GM12878 (cell line): ENCODE measurements around the gene THSD8. TPM values are rescaled to one million over a fixed set of nuclear protein-coding genes. Genes with fewer than 3 reads are reported as not detected.

Experiments
- BCL11A ChIP-seq: IDR thresholded peaks from 2 replicates; pipeline ENCODE4 v1.6.1; 2011; ENCODE audit warnings: low read depth, low read length
- CREB1 ChIP-seq: IDR thresholded peaks from 2 replicates; pipeline ENCODE4 v1.6.1; 2012; ENCODE audit warnings: low read depth, mild to moderate bottlenecking, inconsistent platforms
- DPF2 ChIP-seq: fragments of 450-650 bp; IDR thresholded peaks from 2 replicates; pipeline ENCODE4 v1.6.1; 2017; ENCODE audit warnings: mild to moderate bottlenecking
- HCFC1 ChIP-seq: fragments of 150-350 bp; IDR thresholded peaks from 2 replicates; pipeline ENCODE4 v1.6.1; 2014; ENCODE audit warnings: low read length
- JUND ChIP-seq: IDR thresholded peaks from 2 replicates; pipeline ENCODE4 v1.6.1; 2012; ENCODE audit warnings: low read depth, mild to moderate bottlenecking, low read length, improper control_type of control experiment, moderate library complexity
- NFIC ChIP-seq: IDR thresholded peaks from 2 replicates; pipeline ENCODE4 v1.6.1; 2012; ENCODE audit warnings: low read depth, mild to moderate bottlenecking, inconsistent platforms, low read length, moderate library complexity
- NR2C2 ChIP-seq: IDR thresholded peaks from 2 replicates; pipeline ENCODE4 v1.6.1; 2011; ENCODE audit warnings: borderline replicate concordance, low read depth; ENCODE audit not compliant: control insufficient read depth, insufficient read length
- PML ChIP-seq: IDR thresholded peaks from 2 replicates; pipeline ENCODE4 v1.6.1; 2012; ENCODE audit warnings: low read length, inconsistent platforms
- PRDM15 ChIP-seq: fragments of 450-650 bp; formaldehyde crosslinking; IDR thresholded peaks from 2 replicates; pipeline ENCODE4 v1.4.0; 2020; ENCODE audit warnings: mild to moderate bottlenecking, moderate library complexity
- SIN3A ChIP-seq: IDR thresholded peaks from 2 replicates; pipeline ENCODE4 v1.6.1; 2012; ENCODE audit warnings: low read depth, low read length, improper control_type of control experiment
- ZBTB4 ChIP-seq: fragments of 450-650 bp; formaldehyde crosslinking; IDR thresholded peaks from 2 replicates; pipeline ENCODE4 v1.4.0; 2022; ENCODE audit warnings: mild to moderate bottlenecking, moderate library complexity
- polyA plus RNA-seq, 11 experiments: library from polyadenylated mRNA; depleted of rRNA in 4 of 11; unstranded in 6 of 11; stranded (reverse) in 5 of 11; fragments of >200 nt; fragmentation: Nextera tagmentation in 4 of 11; fragmentation: Illumina TruSeq in 1 of 11; extraction: Ambion mirVana in 4 of 11; extraction: Trizol in 1 of 11; gene quantifications; 1 replicate in 1 of 11; 2 replicates in 10 of 11; pipeline versions ENCODE4 v1.2.1 to v1.2.3, GENCODE V29; 2011 to 2016; ENCODE audit warnings: inconsistent platforms in 2 of 11, missing spikeins in 2 of 11, low read depth in 1 of 11
- total RNA-seq, 4 experiments: library from RNA; depleted of rRNA in 3 of 4; stranded (reverse); fragments of >200 nt in 3 of 4; fragmentation: Illumina TruSeq in 1 of 4; extraction: Trizol in 1 of 4; gene quantifications; 2 replicates each; pipeline versions ENCODE4 v1.2.1 to v1.2.3, GENCODE V29; 2013 to 2021
- TF ChIP-seq, protein P1 (sequence below): fragments of 150-350 bp; IDR thresholded peaks from 2 replicates; pipeline ENCODE4 v1.6.1; 2016; ENCODE audit warnings: low read depth, low read length
- TF ChIP-seq, protein P2 (sequence below): IDR thresholded peaks from 2 replicates; pipeline ENCODE4 v1.6.1; 2012; ENCODE audit warnings: mild to moderate bottlenecking, low read depth, low read length
- TF ChIP-seq, protein P3 (sequence below): fragments of 150-350 bp; IDR thresholded peaks from 2 replicates; pipeline ENCODE4 v1.6.1; 2014; ENCODE audit warnings: mild to moderate bottlenecking, low read depth, low read length

THSD8 gene
- total and polyA plus RNA-seq, 10 of the 15 experiments (the other 5 are each of a cell fraction or from before 2014, with no cell fraction given): 0.24 to 32.3 (median 21.3) TPM; not detected in 2

DNA sequence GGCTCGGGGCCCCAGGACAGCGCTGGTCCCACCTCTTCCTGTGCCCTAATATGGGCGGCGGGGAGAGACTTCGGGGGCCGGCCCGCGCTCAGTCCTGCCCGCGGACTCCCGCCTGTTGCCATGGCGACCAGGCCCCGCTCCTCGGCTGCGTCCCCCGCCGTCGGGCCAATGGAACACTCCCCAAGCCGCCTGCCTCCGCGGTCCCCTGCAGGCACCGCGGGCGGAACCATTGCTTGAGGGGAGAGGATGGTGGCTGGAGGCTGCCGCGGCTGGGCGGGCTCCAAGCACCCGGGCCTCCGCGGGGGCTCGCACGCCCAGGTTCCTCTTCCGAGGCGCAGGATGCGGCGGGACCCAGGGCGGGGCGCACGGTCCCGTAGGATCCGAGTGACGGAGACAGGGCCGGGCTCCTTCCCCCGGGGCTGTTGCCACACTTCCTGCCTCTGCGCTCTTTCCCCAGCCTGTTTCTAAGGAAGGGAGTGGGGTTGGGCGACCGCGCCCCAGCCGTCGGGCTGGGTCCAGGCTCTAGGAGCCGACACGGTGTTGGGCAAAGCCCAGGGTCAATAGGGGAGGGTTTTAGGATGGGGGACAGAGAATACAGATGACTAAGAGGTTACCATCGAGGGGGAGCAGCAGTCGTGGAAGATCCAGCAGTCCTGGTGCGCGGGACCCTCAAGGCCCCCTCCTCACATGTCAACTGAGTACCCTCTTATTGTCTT lies 11.8 kb upstream of the THSD8 start (continued):
- peak; percentile 99 for TF ChIP-seq JUND
- no peak; the same call in 1 of the 2 replicates for TF ChIP-seq HCFC1
- TF ChIP-seq, protein P1, sequence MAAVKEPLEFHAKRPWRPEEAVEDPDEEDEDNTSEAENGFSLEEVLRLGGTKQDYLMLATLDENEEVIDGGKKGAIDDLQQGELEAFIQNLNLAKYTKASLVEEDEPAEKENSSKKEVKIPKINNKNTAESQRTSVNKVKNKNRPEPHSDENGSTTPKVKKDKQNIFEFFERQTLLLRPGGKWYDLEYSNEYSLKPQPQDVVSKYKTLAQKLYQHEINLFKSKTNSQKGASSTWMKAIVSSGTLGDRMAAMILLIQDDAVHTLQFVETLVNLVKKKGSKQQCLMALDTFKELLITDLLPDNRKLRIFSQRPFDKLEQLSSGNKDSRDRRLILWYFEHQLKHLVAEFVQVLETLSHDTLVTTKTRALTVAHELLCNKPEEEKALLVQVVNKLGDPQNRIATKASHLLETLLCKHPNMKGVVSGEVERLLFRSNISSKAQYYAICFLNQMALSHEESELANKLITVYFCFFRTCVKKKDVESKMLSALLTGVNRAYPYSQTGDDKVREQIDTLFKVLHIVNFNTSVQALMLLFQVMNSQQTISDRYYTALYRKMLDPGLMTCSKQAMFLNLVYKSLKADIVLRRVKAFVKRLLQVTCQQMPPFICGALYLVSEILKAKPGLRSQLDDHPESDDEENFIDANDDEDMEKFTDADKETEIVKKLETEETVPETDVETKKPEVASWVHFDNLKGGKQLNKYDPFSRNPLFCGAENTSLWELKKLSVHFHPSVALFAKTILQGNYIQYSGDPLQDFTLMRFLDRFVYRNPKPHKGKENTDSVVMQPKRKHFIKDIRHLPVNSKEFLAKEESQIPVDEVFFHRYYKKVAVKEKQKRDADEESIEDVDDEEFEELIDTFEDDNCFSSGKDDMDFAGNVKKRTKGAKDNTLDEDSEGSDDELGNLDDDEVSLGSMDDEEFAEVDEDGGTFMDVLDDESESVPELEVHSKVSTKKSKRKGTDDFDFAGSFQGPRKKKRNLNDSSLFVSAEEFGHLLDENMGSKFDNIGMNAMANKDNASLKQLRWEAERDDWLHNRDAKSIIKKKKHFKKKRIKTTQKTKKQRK: no peak
- TF ChIP-seq, protein P2, sequence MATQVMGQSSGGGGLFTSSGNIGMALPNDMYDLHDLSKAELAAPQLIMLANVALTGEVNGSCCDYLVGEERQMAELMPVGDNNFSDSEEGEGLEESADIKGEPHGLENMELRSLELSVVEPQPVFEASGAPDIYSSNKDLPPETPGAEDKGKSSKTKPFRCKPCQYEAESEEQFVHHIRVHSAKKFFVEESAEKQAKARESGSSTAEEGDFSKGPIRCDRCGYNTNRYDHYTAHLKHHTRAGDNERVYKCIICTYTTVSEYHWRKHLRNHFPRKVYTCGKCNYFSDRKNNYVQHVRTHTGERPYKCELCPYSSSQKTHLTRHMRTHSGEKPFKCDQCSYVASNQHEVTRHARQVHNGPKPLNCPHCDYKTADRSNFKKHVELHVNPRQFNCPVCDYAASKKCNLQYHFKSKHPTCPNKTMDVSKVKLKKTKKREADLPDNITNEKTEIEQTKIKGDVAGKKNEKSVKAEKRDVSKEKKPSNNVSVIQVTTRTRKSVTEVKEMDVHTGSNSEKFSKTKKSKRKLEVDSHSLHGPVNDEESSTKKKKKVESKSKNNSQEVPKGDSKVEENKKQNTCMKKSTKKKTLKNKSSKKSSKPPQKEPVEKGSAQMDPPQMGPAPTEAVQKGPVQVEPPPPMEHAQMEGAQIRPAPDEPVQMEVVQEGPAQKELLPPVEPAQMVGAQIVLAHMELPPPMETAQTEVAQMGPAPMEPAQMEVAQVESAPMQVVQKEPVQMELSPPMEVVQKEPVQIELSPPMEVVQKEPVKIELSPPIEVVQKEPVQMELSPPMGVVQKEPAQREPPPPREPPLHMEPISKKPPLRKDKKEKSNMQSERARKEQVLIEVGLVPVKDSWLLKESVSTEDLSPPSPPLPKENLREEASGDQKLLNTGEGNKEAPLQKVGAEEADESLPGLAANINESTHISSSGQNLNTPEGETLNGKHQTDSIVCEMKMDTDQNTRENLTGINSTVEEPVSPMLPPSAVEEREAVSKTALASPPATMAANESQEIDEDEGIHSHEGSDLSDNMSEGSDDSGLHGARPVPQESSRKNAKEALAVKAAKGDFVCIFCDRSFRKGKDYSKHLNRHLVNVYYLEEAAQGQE: no peak
- TF ChIP-seq SIN3A: peak; percentile 87
- TF ChIP-seq DPF2: no peak; the same call in 1 of the 2 replicates
- TF ChIP-seq PML: no peak
- TF ChIP-seq ZBTB4: no peak
- TF ChIP-seq BCL11A: no peak
- TF ChIP-seq, protein P3, sequence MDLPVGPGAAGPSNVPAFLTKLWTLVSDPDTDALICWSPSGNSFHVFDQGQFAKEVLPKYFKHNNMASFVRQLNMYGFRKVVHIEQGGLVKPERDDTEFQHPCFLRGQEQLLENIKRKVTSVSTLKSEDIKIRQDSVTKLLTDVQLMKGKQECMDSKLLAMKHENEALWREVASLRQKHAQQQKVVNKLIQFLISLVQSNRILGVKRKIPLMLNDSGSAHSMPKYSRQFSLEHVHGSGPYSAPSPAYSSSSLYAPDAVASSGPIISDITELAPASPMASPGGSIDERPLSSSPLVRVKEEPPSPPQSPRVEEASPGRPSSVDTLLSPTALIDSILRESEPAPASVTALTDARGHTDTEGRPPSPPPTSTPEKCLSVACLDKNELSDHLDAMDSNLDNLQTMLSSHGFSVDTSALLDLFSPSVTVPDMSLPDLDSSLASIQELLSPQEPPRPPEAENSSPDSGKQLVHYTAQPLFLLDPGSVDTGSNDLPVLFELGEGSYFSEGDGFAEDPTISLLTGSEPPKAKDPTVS: no peak
- no peak for TF ChIP-seq NFIC
- TF ChIP-seq CREB1: no peak
- TF ChIP-seq PRDM15 (CRISPR knock-in tag): no peak
- no peak for TF ChIP-seq NR2C2
